GM18907 (cell line): ENCODE results near the gene IER2.

Experiments used
- ATAC-seq: cut with Tn5 transposase; IDR thresholded peaks from one replicate; pipeline ENCODE4 v1.9.1; 2021; ENCODE audit warnings: mild to moderate bottlenecking, moderate library complexity; ENCODE audit not compliant: unreplicated experiment

IER2 gene, protein sequence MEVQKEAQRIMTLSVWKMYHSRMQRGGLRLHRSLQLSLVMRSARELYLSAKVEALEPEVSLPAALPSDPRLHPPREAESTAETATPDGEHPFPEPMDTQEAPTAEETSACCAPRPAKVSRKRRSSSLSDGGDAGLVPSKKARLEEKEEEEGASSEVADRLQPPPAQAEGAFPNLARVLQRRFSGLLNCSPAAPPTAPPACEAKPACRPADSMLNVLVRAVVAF

DNA sequence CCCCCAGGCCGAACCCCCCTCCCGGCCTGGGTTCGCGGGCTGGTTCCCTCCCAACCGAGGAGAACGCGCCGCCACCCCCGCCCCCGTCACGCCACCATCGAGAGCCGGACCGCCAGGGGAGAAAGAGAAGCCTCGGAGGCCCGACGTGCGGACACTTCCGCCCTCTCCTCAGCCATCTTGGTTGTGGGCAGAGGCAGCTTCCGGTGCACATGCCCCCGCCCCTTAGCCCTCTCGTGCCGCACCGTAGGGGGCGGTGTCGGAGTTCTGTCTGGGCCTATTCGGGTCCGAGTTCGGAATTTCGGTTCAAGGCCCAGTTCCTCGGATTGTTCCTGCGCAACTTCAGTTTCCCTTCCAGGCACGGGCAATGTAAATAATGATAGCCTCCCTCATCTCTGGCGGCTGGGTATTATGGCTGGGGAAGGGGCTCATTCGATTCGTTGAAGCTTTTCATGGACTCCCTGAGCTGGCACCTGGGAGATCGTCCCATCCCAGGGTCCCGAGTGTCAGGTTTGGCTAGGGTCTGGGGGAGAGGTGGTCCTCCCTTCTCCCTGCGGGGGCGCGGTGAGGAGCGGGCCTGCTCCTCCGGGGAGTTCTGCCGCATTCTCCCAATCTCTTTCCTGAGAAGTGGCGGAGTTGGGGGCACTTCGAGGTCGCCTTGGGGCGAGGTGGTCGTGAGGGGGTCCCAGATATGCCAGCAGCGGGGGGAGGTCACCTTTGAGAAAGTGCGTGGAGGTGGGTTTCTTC lies at the start of gene IER2, which contains the start of gene STX10:
Gene IER2 (plus strand): TSS at position 225 of the 744 bp plus-strand sequence. CDS start 2,776 bp downstream, outside the sequence.
Gene STX10 (minus strand): TSS at position 189 of the 744 bp plus-strand sequence. CDS start 202 bp downstream, outside the sequence.
- ATAC-seq = peak; percentile 41

DNA sequence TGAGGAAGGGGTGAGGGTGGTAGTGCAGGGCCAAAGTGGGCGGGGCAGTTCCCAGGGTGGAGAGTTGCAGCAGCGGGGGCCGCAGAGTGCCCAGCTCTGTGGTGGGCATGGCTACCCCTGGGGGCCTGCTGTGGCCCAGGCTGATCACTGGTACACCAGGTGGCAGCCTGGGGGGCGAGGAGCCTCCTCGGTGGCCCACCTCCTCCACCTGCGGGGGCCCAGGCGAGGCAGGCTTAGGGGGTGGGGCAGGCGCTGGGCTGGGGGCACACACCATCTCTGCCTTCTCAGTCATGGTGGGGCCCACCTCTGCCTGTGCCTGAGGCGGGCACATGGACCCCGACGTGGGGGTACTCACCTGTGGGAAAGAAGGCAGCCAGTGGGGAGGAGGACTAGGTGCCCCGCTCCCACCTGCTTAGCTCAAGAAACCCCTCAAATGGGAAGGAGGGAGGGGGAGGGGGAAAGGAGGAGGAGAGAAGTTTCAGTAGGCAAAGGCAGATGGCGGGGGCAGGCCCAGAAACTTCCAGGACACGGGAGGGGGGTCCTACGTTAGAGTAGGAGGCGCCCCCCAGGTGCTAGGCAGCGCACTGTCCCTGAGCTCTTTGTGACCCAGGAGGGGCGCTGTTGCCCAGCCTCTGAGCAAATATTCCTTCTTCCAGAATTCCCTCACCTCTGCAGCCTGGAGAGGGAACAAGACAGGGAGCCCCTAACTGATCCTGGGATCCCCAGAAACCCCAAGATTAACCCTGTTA lies 49.2 kb upstream of the IER2 start:
- ATAC-seq = no peak

DNA sequence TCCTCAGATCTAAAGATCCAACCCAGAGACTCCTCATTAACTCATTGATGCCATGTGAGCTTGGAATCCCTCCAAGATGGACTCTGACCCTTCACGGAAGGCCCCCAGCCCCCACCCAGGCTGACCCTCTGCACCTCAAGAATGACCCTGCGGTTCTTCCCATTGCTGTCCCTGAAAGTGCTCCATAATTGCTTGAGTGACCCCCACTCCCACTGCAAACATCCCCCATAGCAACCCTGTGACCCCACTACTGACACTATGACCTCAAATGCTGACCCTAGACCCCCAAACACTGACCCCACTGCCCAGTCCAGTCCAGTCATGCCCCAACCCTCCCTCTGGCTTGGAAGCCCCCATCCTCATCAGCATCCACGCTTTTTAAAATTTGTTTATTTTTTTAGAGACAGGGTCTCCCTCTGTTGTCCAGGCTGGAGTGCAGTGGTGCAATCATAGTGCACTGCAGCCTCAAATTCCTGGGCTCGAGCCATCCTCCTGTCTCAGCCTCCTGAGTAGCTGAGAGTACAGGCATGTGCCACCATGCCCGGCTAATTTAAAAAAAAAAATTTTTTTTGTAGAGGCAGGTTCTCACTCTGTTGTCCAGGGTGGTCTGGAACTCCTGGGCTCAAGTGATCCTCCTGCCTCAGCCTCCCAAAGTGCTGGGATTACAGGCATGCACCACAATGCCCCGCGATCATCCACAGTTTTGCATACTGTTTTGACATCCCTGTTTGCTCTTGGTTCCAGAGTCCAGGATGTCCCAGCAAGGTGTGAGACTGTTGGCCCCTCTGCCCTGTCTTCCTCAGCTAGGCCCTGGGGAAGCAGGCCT lies 48.4 kb upstream of the IER2 start:
- ATAC-seq = no peak

DNA sequence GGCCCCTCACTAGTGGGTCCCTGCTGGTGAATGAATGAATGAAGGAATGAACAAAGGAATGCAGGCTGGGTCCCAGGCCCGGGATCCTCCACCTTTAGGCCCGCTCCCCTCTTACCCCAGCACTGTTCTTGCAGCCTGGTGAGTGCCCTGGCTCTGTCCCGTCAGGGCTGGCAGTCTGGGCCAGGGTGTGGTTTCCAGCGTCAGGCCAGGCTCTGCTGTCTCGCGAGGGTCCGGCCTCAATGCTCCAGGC lies 47.9 kb upstream of the IER2 start:
- peak; percentile 2 for ATAC-seq

DNA sequence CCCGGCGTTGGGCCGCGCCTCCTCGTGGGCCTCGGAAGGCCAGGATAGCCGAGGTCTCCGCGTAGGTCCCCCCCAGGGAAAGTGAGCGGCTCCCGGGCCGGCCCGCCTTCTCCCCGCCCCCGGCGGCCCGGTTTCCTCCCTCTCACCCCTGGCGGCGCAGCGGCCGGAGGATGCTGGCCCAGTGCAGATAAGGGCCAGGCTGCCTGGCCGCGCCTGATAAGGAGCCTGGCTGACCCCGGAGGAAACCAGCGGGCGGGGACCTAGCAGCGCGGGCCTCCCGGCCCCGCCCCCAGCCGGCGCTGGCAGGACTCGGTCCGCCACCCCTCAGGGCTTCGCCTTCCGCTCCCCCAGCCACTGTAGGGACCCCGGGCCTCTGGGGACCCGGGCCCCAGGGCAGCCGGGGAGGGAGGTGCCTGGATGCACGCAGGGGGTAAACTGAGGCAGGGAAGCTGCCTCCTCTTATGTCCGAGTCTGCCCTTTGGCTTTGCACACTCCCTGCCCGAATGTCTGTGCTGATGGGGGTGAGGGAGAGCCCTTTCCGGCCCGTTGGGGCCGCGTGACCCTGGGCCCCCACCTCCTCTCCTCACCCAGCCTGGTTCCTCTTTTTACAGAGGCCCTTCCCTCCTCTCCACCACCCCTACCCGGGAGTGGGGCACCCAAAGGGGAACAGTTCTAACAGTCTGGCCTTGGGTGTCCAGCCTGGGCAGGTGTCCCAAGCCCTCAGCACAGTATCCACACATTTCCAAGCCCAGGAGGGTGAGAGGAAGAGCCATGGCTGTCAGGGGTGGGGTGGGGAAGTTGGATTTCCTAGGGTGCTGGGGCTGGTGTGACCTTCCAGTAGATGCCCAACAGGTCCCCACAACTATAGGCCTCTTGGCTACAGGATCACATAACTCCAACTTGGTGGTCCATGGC lies 47.3 kb upstream of the IER2 start, which contains the start of gene LYL1:
Gene LYL1 (minus strand): TSS at position 193 of the 915 bp plus-strand sequence. CDS start 1,687 bp downstream, outside the sequence.
- peak; percentile 40 for ATAC-seq

DNA sequence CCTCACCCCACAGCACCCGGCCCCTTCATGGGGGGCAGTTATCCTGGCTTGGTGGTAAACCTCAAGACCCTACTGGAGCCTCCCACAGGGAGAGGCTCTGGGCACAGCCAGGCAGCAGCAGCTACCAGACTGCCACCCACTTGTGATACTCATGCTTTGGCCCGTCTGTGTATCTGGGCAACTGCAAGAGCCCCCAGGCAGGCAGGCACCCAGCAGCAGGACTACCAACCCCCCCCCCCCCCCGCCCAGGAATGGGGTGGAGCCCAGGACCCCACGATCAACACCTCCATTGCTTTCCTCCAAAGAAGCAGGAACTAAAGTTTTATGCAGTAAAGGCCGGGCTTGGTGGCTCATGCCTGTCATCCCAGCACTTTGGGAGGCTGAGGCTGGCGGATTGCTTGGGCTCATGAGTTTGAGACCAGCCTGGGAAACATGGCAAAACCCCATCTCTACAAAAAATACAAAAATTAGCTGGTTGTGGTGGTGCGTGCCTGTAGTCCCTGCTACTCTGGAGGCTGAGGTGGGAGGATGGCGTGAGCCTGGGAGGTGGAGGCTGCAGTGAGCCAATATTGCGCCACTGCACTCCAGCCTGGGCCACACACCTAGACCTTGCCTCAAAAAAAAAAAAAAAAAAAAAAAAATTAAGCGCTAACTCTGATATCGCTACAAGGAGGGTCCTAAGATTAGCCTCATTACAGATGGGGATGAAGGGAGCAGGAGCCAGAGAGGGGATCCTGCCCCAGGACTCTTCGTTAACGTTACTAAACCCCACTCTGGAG lies 46.4 kb upstream of the IER2 start:
- ATAC-seq = no peak

DNA sequence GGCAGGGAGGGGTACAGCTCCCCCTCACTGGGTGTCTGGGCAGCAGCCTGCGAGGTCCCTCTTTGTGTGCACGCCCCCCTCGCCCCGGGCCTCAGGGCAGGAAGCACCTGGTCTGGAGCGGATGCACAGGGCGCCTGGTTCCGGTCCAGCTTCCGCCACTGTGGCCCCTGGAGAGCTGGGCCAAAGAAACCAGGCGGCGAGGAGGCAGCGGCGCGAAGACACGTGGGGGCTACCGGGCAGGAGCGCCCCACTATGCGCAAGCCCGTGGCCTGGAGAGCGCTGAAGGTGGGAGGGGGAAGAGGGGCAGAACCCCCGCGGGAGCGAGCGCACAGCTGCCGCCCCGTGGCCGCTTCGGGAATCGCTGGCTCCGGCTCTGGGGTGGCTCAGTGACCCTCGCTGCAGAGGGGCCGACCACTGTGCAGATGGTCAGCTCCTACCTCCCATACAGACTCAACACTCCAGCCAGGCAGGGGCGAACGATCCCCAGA lies 45.8 kb upstream of the IER2 start:
- ATAC-seq = peak; percentile 39

DNA sequence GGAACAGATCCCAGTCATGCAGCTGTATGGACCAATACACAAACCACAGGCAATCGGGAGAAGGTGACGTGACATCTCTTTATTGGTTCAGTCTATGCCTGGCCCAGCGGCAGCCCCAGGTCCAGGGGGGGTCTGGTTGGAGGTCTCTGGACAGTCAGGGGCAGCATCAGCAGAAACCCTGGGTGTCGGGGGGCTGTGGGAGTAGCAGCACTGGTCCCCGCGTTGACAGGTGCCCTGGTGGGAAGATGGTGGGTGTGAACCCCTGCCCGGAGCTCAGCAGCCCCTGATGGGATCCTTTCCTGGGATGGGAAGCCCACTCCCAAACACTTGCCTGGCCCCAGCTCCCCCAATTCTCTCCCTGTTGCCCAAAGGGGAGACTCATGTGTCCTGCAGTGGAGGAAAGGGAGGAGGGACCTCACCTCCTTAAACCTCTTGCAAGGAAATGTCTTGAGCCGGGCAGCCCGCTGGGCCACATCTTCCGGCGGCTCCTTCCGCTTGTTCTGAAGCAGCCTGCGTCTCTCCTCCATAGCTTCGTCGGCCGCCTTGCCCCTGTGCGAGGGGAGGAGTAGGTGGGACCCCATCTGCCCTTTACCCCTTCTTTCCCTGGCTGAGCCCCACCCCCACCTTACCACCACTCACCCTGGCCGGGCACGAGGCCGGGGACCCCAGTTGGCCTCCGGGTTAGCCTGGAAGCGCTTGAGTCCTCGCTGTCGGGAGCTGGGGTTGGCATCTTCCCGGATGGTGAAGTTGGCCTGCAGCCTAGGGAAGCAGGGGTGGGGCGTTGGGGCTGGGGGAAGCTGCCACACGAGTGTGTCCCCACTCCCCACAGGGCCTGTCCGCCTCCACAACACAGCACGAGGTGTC lies 45.1 kb upstream of the IER2 start:
- peak; percentile 5 for ATAC-seq

DNA sequence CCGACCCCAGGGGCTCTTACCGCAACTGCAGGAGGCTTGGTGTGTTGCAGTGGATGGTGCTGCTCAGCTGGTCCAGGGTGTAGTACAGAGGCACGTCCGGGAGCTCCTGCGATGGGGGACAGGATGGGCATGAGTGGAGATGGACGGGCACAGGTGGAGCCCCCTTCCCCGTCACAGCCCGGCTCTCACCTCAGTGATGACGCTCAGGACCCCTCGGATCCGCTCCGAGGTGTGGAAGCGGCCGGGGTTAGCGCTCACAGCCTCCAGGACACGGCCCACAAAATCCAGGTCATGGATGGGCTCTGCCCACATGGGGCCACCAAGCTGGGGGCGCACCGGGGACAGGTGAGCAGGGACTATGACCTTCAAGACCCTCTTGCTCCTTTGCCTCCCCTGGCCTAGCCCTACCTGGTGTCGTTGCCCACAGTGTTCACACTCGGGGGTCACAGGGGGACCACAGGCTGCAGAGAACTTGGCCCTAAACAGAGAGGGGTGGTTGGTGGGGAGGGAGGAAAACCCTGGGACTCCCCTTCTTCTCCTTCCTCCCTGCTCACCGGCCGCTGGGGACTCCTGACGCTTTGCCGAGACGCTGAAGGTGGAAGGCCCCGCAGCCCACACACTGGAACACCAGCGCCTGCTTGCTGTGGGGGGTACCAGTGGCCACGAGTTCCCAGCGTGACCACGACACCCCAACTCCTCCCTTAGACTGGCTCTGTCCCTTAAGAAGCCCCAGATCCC lies 40.7 kb upstream of the IER2 start:
- ATAC-seq = no peak

DNA sequence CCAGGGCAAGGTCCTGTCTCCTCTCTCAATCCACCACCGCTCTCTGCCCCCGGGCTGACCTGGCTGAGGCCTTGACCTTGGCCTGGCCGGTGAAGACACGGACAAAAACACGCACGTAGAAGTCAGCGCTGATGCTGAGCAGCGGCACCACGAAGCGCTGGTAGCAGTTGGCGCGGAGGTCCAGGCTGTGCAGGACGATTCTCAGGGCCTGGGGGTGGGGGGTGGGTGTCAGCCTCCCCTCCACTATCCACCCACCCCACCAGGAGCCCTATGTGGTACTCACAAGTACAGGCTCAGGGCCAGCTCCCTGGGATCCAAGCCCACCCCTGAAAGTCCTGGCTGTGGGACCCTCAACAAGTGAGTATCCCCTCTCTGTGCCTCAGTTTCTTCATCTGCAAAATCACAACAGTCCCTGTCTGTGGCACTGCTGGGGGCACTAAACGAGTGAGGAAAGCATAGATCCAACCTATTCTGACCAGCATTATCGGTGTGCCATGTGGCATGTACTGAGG lies 40.1 kb upstream of the IER2 start:
- no peak for ATAC-seq

DNA sequence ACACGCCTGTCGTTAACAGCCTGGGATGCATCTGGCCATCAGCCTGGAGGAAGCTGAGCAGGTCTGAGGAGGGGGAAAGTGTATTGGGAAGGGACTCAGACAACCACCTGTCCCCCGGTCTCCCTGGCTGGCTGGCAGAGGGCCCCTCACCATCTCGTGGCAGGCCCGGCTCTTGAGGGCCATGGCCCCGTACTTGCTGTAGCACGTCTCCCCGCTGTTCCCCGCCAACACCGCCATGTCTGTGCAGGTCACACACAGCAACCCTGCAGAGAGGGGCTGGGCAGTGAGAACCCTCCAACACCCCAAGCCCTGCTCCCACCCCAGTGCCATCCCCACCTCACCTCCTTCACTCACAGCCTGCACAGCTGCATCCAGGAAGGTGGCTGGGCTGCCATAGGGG lies 37.7 kb upstream of the IER2 start:
- ATAC-seq = no peak

DNA sequence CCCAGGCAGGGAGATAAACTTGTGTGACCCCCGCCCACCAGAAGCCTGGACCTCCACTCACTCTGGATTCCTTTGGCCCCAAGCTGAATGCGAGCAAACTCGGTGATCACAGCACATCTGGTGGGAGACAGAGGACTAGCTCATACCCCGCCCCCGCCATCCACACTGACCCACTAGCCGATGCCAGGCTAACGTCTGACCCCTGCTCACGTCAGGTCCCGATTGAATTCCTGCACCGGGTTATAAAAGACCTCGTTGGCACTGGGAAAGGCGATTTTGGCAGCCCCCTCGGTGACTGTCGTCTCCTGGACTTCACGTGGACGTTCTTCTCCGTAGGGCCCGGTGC lies 34.3 kb upstream of the IER2 start:
- ATAC-seq = no peak

DNA sequence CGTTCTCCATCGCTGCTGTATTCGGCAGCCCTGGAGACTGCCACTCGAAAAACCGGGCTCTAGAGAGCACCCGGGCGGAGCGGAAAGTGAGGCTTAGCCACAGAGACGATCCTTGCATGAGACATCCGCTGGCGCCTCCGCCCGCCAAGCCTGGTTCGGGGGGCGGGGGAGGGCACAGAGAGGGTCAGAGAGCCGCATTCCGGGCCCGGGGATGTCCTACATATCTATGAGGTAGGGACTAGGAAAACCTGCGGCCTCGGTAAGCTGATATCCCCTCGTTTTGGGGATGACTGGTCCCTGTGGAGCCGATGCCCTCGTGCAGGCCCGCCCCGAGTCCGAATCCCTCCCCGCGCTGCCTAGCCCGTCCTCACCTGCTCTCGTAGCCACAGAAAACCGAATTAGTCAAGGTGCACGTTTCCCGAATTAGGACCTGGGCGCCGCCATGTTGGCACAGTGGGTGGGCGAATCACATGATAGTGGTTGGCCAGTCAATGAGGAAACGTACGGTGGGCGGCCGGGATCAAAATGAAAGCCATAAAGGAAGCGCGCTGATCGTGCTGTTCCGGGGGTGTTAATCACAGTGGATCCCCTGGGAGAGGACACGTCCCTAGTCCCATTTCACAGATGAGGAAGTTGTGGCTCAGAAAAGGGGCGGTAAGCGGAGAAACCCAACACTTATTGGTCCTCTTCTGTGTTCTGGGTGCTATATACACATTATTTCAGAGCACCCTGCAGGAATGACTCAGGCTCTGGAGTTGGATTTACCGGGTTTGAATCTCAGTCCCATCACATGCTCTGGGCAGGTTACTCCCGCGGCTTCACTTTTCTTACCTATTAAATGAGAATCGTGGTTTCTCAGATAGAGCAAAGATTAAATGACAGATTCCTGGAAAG lies 33.7 kb upstream of the IER2 start, which contains the start of gene TRMT1:
Gene TRMT1 (minus strand): TSS at position 459 of the 894 bp plus-strand sequence. CDS start 341 bp downstream, at position 118.
- ATAC-seq = peak; percentile 54

DNA sequence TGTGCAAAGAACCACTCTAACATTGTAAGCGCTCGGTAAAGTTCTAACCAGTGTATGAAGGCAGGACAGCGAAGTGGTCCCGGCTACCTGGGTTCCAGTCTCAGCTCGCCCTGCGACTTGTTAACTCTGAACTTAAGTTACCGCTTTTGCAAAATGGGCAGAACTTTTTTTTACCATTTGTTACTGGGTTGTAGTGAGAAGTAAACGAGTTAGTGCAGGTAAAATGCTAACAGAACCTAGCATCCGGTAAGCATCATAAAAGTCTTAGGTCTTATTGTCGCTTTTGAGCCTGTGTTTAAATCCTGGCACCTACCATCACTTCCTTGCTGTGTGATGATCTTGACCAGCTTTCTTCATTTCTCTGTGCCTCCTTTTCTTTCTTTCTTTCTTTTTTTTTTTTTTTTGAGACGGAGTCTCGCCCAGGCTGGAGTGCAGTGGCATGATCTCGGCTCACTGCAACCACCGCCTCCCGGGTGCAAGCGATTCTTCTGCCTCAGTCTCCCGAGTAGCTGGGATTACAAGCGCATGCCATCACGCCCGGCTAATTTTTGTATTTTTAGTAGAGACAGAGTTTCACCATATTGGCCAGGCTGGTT lies 32.9 kb upstream of the IER2 start:
- peak; percentile 2 for ATAC-seq

DNA sequence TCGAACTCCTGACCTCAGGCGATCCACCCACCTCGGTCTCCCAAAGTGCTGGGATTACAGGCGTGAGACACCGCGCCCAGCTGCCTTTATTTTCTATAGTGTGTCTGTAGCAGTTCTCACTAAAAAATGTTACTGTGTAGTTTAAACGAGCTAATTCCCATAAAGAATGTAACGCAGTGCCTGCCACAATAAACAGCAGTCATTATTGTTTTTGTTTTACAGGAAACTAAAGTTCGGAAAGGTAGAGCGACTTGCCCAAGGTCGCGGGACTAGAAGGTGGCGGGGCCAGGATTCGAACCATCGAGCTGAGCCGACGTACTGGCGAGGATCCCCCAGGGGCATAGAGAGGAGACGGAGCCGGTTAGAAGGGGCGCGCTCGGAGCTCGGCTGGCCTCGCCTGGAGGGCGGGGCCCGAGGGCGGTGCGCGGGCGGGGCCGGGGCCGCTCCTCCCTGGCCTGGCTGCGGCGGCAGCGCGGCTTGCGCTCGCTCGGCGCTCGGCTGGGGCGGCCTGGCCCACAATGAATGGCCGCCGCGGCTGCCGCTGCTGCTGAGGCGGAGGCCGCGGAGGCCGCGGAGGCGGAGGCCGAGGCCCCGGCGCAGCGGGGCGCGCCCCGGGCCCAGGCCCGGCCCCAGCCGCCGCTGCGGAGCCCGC lies 32.3 kb upstream of the IER2 start, which contains the start of gene NACC1:
Gene NACC1 (plus strand): TSS at position 493 of the 652 bp plus-strand sequence. CDS start 16,944 bp downstream, outside the sequence.
- peak; percentile 66 for ATAC-seq
